ENCODE results near the gene ASIP.
"Not testable (repeated sequence)": the region's sequence is repeated elsewhere in the genome, so short reads cannot be mapped to it uniquely, and the experiment has no call there.

ASIP gene

DNA sequence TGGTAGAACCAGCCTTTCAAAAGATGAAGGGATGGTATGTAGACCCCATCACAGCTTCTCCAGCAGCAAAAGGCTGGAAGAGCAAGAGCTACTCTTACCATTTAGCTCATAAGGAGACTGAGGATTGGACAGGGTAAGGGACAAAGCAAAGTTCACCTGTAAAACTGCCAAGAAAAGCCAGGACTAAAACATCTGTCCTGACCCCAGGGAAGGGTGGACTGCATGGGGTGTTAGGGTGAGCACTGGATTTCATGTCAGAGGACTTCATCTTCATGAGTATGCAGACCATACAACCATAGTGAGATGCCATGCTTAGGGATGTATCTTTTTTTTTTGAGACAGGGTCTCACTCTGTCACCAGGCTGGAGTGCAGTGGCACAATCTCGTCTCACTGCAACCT, 42.6 kb downstream of the ASIP start:
- no peak overlapping the region for H3K27ac ChIP-seq (ENCODE audit: low read depth, low read length)

GRCh38 chr20:34285450-34285849, 44.2 kb downstream of the ASIP start:
- Histone ChIP-seq H3K27ac (ENCODE audit: low read depth, low read length) (no peak overlapping the region), H3K36me3 (ENCODE audit: control insufficient read depth, insufficient read depth, low read length) (peaks cover 95% of the 10 kb centered on the region), H3K9ac (ENCODE audit: low read length) (no peak overlapping the region), H3K4me3 (ENCODE audit: low read depth, low read length) (no peak overlapping the region), H3K9me3 (ENCODE audit: control insufficient read depth, insufficient read depth, low read depth, low read length) (no peaks in the 10 kb centered on the region), H3K4me1 (ENCODE audit: control insufficient read depth, insufficient read depth, low read length) (no peaks in the 10 kb centered on the region), H3K27me3 (ENCODE audit: control insufficient read depth, insufficient read depth, low read length) (no peaks in the 10 kb centered on the region)

More for the DNA sequence above, 42.6 kb downstream of the ASIP start:
- no peak overlapping the region for H3K9ac ChIP-seq (ENCODE audit: low read length)
- no peaks in the 10 kb centered on the region for H3K27me3 ChIP-seq (ENCODE audit: control insufficient read depth, insufficient read depth, low read length)
- H3K4me1 ChIP-seq (ENCODE audit: control insufficient read depth, insufficient read depth, low read length), result no peaks in the 10 kb centered on the region
- H3K36me3 ChIP-seq (ENCODE audit: control insufficient read depth, insufficient read depth, low read length), result peaks cover 96% of the 10 kb centered on the region
- H3K4me3 ChIP-seq (ENCODE audit: low read depth, low read length), result no peak overlapping the region
- no peaks in the 10 kb centered on the region for H3K9me3 ChIP-seq (ENCODE audit: control insufficient read depth, insufficient read depth, low read depth, low read length)

DNA sequence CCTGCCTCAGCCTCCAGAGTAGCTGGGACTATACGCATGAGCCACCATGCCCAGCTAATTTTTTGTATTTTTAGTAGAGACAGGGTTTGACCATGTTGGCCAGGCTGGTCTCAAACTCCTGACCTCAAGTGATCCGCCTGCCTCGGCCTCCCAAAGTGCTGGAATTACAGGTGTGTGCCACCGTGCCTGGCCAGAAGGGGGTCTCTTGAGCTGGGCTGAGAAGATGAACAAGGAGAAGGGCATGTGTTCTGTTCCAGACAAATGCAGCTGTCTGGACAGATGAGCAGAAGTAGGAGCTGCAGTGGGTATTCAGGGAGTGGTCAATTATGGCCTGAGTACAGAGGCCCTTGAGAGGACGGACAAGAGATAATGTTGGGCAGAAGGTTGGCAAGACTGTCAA, 46.3 kb downstream of the ASIP start:
- H3K27me3 ChIP-seq (ENCODE audit: control insufficient read depth, insufficient read depth, low read length), result not testable (repeated sequence)
- peaks cover 95% of the 10 kb centered on the region for H3K36me3 ChIP-seq (ENCODE audit: control insufficient read depth, insufficient read depth, low read length)

GRCh38 chr20:34290471-34290870, 49.2 kb downstream of the ASIP start:
- Histone ChIP-seq H3K27ac (ENCODE audit: low read depth, low read length) (no peak overlapping the region), H3K9ac (ENCODE audit: low read length) (no peak overlapping the region), H3K9me3 (ENCODE audit: control insufficient read depth, insufficient read depth, low read depth, low read length) (no peaks in the 10 kb centered on the region), H3K36me3 (ENCODE audit: control insufficient read depth, insufficient read depth, low read length) (peaks cover 96% of the 10 kb centered on the region), H3K27me3 (ENCODE audit: control insufficient read depth, insufficient read depth, low read length) (no peaks in the 10 kb centered on the region), H3K4me3 (ENCODE audit: low read depth, low read length) (no peak overlapping the region), H3K4me1 (ENCODE audit: control insufficient read depth, insufficient read depth, low read length) (no peaks in the 10 kb centered on the region)

More for the DNA sequence above, 46.3 kb downstream of the ASIP start:
- H3K9me3 ChIP-seq (ENCODE audit: control insufficient read depth, insufficient read depth, low read depth, low read length); H3K27ac ChIP-seq (ENCODE audit: low read depth, low read length); H3K9ac ChIP-seq (ENCODE audit: low read length); H3K4me3 ChIP-seq (ENCODE audit: low read depth, low read length); H3K4me1 ChIP-seq (ENCODE audit: control insufficient read depth, insufficient read depth, low read length): not testable (repeated sequence)

DNA sequence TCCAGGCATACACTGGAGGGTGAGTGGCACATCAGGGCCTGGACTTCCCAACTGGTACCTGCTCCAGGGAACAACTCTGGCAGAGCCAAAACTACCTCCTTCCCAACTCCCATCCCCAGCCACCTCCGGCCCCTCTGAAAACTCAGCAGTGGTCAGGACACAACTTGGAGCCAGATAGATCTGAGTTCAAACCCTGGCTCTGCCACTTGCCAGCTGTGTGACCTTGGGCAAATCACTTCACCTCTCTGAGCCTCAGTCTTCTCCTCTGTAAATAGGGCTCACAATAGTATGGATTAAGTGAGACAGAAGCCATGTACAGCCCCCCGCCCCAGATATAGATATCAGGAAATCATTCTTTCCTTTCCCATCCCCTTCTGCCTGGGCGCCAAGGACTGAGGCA, 51.3 kb downstream of the ASIP start:
- no peaks in the 10 kb centered on the region for H3K4me1 ChIP-seq (ENCODE audit: control insufficient read depth, insufficient read depth, low read length)
- no peak overlapping the region for H3K27ac ChIP-seq (ENCODE audit: low read depth, low read length)
- peaks cover 84% of the 10 kb centered on the region for H3K36me3 ChIP-seq (ENCODE audit: control insufficient read depth, insufficient read depth, low read length)
- no peak overlapping the region for H3K4me3 ChIP-seq (ENCODE audit: low read depth, low read length)
- H3K27me3 ChIP-seq (ENCODE audit: control insufficient read depth, insufficient read depth, low read length), result no peaks in the 10 kb centered on the region
- H3K9me3 ChIP-seq (ENCODE audit: control insufficient read depth, insufficient read depth, low read depth, low read length), result no peaks in the 10 kb centered on the region
- H3K9ac ChIP-seq (ENCODE audit: low read length), result no peak overlapping the region

DNA sequence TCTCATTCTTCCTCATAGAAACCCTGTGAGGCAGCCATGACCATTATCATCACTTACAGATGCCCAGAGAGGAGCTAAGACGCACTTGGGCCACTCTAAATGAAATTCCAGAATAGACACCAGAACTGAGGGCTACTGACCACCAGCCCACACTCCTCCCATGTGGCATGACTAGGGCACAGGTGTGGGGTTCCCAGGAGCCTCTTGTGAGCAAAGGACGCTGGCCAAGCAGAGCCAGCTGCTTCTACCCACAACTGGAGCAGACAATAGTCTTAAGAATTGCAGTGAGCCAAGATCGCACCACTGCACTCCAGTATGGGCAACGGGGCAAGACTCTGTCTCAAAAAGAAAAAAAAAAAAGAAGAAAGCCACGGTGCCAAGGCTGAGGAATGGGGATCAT, 51.9 kb downstream of the ASIP start:
- Histone ChIP-seq H3K27ac (ENCODE audit: low read depth, low read length) (no peak overlapping the region), H3K36me3 (ENCODE audit: control insufficient read depth, insufficient read depth, low read length) (peaks cover 80% of the 10 kb centered on the region), H3K4me3 (ENCODE audit: low read depth, low read length) (no peak overlapping the region)

GRCh38 chr20:34293589-34293988, 52.4 kb downstream of the ASIP start:
- Histone ChIP-seq H3K9ac (ENCODE audit: low read length) (no peak overlapping the region), H3K27me3 (ENCODE audit: control insufficient read depth, insufficient read depth, low read length) (no peaks in the 10 kb centered on the region), H3K4me1 (ENCODE audit: control insufficient read depth, insufficient read depth, low read length) (no peaks in the 10 kb centered on the region), H3K36me3 (ENCODE audit: control insufficient read depth, insufficient read depth, low read length) (peaks cover 75% of the 10 kb centered on the region), H3K27ac (ENCODE audit: low read depth, low read length) (no peak overlapping the region), H3K9me3 (ENCODE audit: control insufficient read depth, insufficient read depth, low read depth, low read length) (no peaks in the 10 kb centered on the region), H3K4me3 (ENCODE audit: low read depth, low read length) (no peak overlapping the region)

More for the DNA sequence above, 51.9 kb downstream of the ASIP start:
- Histone ChIP-seq H3K4me1 (ENCODE audit: control insufficient read depth, insufficient read depth, low read length) (no peaks in the 10 kb centered on the region), H3K9me3 (ENCODE audit: control insufficient read depth, insufficient read depth, low read depth, low read length) (no peaks in the 10 kb centered on the region), H3K9ac (ENCODE audit: low read length) (no peak overlapping the region), H3K27me3 (ENCODE audit: control insufficient read depth, insufficient read depth, low read length) (no peaks in the 10 kb centered on the region)

DNA sequence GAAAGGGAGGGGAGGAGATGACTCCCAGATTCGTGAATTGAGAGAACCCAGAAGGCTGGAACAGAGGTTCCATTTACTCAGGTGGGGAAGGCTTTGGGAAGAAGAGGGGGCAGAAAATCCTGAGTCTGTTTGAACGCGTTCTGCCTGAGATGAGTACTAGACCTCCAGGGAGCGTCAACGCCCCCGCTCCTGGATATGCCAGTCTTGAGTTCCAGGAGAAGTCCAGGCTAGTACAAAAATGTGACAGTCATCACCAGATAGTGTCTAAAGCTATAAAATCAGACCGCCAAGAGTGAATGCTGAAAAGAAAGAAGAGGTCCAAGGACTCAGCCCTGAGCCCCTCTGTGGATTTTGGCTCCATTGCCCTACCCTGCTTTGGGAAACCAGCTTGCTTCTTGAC, 53.3 kb downstream of the ASIP start:
- H3K4me1 ChIP-seq (ENCODE audit: control insufficient read depth, insufficient read depth, low read length), result no peaks in the 10 kb centered on the region

GRCh38 chr20:34295284-34295683, 54.1 kb downstream of the ASIP start:
- Histone ChIP-seq H3K27me3 (ENCODE audit: control insufficient read depth, insufficient read depth, low read length) (no peaks in the 10 kb centered on the region), H3K9ac (ENCODE audit: low read length) (no peak overlapping the region), H3K27ac (ENCODE audit: low read depth, low read length) (no peak overlapping the region), H3K4me3 (ENCODE audit: low read depth, low read length) (no peak overlapping the region), H3K4me1 (ENCODE audit: control insufficient read depth, insufficient read depth, low read length) (no peaks in the 10 kb centered on the region), H3K9me3 (ENCODE audit: control insufficient read depth, insufficient read depth, low read depth, low read length) (no peaks in the 10 kb centered on the region), H3K36me3 (ENCODE audit: control insufficient read depth, insufficient read depth, low read length) (peaks cover 71% of the 10 kb centered on the region)

More for the DNA sequence above, 53.3 kb downstream of the ASIP start:
- H3K4me3 ChIP-seq (ENCODE audit: low read depth, low read length), result no peak overlapping the region
- H3K27ac ChIP-seq (ENCODE audit: low read depth, low read length), result no peak overlapping the region
- H3K9me3 ChIP-seq (ENCODE audit: control insufficient read depth, insufficient read depth, low read depth, low read length), result no peaks in the 10 kb centered on the region
- no peaks in the 10 kb centered on the region for H3K27me3 ChIP-seq (ENCODE audit: control insufficient read depth, insufficient read depth, low read length)
- H3K36me3 ChIP-seq (ENCODE audit: control insufficient read depth, insufficient read depth, low read length), result peaks cover 75% of the 10 kb centered on the region
- no peak overlapping the region for H3K9ac ChIP-seq (ENCODE audit: low read length)

DNA sequence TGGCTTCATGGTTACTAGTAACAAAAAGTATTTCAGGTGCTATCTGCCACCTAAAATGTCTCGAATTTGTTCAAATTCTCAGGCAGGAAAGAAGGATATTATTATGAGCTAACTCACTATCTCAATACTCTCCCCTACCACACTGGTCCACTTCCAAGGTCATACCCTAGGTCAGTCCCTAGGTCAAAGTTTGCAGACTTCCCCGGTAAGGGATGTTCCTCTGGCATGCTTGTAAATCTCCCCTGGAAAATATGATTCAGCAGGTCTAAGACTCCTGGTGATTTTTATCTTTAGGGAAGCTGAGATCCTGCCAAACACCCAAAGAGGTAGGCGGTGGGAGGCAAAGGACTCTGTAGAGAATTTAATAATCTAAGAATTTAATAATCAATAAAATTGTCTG, 55.2 kb downstream of the ASIP start:
- Histone ChIP-seq H3K9ac (ENCODE audit: low read length) (no peak overlapping the region), H3K4me1 (ENCODE audit: control insufficient read depth, insufficient read depth, low read length) (peaks cover 9% of the 10 kb centered on the region), H3K27ac (ENCODE audit: low read depth, low read length) (no peak overlapping the region), H3K36me3 (ENCODE audit: control insufficient read depth, insufficient read depth, low read length) (peaks cover 65% of the 10 kb centered on the region), H3K27me3 (ENCODE audit: control insufficient read depth, insufficient read depth, low read length) (no peaks in the 10 kb centered on the region), H3K4me3 (ENCODE audit: low read depth, low read length) (no peak overlapping the region), H3K9me3 (ENCODE audit: control insufficient read depth, insufficient read depth, low read depth, low read length) (no peaks in the 10 kb centered on the region)

- not testable (repeated sequence) for H3K9ac ChIP-seq (ENCODE audit: low read length); H3K9me3 ChIP-seq (ENCODE audit: control insufficient read depth, insufficient read depth, low read depth, low read length); H3K27ac ChIP-seq (ENCODE audit: low read depth, low read length); H3K4me3 ChIP-seq (ENCODE audit: low read depth, low read length); H3K27me3 ChIP-seq (ENCODE audit: control insufficient read depth, insufficient read depth, low read length)
- Histone ChIP-seq H3K4me1 (ENCODE audit: control insufficient read depth, insufficient read depth, low read length) (peaks cover 18% of the 10 kb centered on the region), H3K36me3 (ENCODE audit: control insufficient read depth, insufficient read depth, low read length) (peaks cover 46% of the 10 kb centered on the region)
Observed at GRCh38 chr20:34298294-34298784, 57.1 kb downstream of the ASIP start.

Measured in HUES6 (cell line).